ENCODE data around the gene NFATC3. TPM values are rescaled to one million over a fixed set of nuclear protein-coding genes. Genes with fewer than 3 reads are reported as not detected.

The NFATC3 gene
- total RNA-seq, 2 donors from 2014 or later, result 94.5 to 101 TPM

DNA sequence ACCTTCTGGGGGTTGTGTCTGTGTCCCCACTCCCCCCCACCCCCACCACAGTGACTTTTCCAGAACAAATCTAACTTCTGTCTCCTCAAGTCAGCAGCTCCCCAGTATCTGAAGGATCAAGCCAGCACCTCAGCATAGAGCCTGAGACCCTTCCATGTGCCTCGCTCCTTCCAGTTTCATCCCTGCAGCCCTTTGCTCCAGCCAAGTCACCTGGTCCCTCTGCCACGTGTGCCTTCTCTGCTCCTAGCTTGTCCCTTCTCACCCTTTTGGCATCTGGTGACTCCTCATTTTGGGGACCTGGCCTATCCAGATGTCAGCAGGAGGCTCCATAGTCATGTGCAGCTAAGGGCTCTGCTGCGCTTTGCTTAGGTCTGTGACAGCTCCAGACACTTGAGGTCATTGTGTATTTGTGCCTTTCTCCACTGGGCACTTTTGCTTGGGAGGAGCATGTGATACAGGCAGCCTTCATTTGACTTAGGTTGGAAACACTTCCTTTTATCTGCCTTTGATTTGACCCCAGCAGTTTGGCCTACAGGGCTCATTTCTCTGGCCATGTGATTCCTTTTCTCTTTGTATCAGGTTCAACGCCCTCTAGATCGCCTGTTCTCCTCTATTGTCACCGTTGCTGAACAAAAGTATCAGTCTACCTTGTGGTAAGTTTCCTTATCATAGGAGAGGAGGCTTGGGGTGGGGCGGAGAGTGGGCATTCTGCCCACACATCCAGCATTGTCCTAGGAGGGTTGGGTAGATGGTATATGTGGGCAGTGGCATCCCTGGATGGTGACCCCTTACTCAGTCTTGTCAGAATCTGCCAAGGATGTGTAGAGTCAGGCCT is 7.1 kb upstream of the NFATC3 start:
- H3K4me1 Mint-ChIP-seq, result peaks cover 69% of the 10 kb centered on the region
- ATAC-seq (no peak), DNase-seq (no peak)
- H3K4me3 Mint-ChIP-seq, result peak overlapping the region; percentile 15
- H3K27ac Mint-ChIP-seq, result peak overlapping the region; percentile 90
- no peaks in the 10 kb centered on the region for H3K27me3 Mint-ChIP-seq
- H3K9me3 ChIP-seq (ENCODE audit: control insufficient read depth, low read length, poor library complexity, severe bottlenecking), result no peaks in the 10 kb centered on the region
- H3K36me3 Mint-ChIP-seq (ENCODE audit: low read depth), result peaks cover 2% of the 10 kb centered on the region

DNA sequence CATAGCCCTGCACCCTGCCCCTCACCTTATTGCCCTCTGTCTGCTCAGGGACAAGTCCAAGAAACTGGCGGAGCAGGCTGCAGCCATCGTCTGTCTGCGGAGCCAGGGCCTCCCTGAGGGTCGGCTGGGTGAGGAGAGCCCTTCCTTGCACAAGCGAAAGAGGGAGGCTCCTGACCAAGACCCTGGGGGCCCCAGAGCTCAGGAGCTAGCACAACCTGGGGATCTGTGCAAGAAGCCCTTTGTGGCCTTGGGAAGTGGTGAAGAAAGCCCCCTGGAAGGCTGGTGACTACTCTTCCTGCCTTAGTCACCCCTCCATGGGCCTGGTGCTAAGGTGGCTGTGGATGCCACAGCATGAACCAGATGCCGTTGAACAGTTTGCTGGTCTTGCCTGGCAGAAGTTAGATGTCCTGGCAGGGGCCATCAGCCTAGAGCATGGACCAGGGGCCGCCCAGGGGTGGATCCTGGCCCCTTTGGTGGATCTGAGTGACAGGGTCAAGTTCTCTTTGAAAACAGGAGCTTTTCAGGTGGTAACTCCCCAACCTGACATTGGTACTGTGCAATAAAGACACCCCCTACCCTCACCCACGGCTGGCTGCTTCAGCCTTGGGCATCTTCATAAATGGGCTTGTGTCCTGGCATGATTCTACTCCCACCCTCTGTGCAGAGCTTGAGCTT is 6.3 kb upstream of the NFATC3 start:
- peaks cover 2% of the 10 kb centered on the region for H3K36me3 Mint-ChIP-seq (ENCODE audit: low read depth)
- no peak for DNase-seq
- peak overlapping the region; percentile 90 for H3K27ac Mint-ChIP-seq
- peaks cover 75% of the 10 kb centered on the region for H3K4me1 Mint-ChIP-seq
- H3K27me3 Mint-ChIP-seq, result no peaks in the 10 kb centered on the region
- ATAC-seq, result no peak
- H3K4me3 Mint-ChIP-seq, result peak overlapping the region; percentile 86
- H3K9me3 ChIP-seq (ENCODE audit: control insufficient read depth, low read length, poor library complexity, severe bottlenecking), result no peaks in the 10 kb centered on the region

DNA sequence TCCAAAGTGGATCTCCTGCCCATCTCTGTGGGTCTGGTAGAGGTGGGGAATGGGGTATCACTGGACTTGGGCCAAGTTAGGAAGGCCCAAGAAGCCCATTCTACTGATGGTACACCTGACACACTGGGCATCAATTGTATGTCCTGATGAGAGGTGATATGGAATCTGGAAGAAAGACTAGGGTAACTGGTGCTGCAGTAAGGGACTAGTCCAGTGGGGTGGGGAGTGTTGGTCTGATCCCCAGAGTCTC is 5.9 kb upstream of the NFATC3 start:
- DNase-seq, result no peak
- peak overlapping the region; percentile 86 for H3K4me3 Mint-ChIP-seq
- no peak for ATAC-seq
- peaks cover 2% of the 10 kb centered on the region for H3K36me3 Mint-ChIP-seq (ENCODE audit: low read depth)
- no peaks in the 10 kb centered on the region for H3K9me3 ChIP-seq (ENCODE audit: control insufficient read depth, low read length, poor library complexity, severe bottlenecking)
- peak overlapping the region; percentile 90 for H3K27ac Mint-ChIP-seq
- no peaks in the 10 kb centered on the region for H3K27me3 Mint-ChIP-seq
- H3K4me1 Mint-ChIP-seq, result peaks cover 75% of the 10 kb centered on the region

GRCh38 chr16:68079626-68080344 is 5.4 kb upstream of the NFATC3 start:
- ATAC-seq (peak; percentile 64), DNase-seq (peak; percentile 29 to 48 (median 35))
- Mint-ChIP-seq H3K4me3 (peak overlapping the region; percentile 86), H3K27ac (peak overlapping the region; percentile 90), H3K36me3 (ENCODE audit: low read depth) (peaks cover 2% of the 10 kb centered on the region), H3K4me1 (peaks cover 72% of the 10 kb centered on the region), H3K27me3 (no peaks in the 10 kb centered on the region)
- H3K9me3 ChIP-seq (ENCODE audit: control insufficient read depth, low read length, poor library complexity, severe bottlenecking), result no peaks in the 10 kb centered on the region

DNA sequence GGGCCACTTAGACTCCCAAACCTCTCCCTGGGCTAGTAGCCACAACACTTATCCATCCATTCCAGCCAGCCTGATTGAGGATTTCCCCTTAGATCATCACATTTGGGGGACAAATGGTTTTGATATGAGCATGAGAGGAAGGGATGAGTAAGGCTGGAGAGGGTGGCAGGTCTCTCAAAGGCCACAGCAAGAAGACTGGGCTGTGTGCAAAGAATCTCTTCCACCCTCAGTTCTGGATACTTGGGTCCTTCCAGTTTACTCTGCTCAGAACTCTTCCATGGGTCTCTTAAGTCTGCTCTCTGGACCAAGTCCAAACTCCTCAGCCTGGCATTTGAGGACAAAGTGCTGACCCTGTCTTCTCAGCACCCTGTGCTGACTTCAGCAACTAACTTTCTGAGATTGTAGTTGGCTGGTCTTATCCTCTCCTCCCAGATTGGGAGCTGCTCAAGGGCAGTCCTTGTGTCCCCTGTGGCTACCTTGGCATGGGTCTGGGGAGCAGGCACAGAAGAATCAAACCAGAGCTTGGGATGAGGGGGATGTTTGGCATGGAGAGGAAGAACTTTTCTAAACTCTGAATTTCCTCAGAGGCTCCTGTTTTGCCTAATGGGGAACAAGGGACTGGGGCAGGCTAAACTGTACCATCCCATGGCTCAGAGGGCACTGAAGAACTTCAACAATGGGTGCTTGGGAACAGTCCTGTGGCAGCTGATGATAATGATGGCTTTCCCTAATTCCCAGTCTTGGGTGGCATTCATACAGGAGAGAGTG is 3.1 kb upstream of the NFATC3 start:
- H3K4me1 Mint-ChIP-seq, result peaks cover 66% of the 10 kb centered on the region
- H3K27ac Mint-ChIP-seq, result peak overlapping the region; percentile 90
- H3K27me3 Mint-ChIP-seq, result no peaks in the 10 kb centered on the region
- no peak for DNase-seq
- peak overlapping the region; percentile 57 for H3K4me3 Mint-ChIP-seq
- ATAC-seq, result no peak
- H3K36me3 Mint-ChIP-seq (ENCODE audit: low read depth), result peaks cover 4% of the 10 kb centered on the region
- H3K9me3 ChIP-seq (ENCODE audit: control insufficient read depth, low read length, poor library complexity, severe bottlenecking), result no peaks in the 10 kb centered on the region

DNA sequence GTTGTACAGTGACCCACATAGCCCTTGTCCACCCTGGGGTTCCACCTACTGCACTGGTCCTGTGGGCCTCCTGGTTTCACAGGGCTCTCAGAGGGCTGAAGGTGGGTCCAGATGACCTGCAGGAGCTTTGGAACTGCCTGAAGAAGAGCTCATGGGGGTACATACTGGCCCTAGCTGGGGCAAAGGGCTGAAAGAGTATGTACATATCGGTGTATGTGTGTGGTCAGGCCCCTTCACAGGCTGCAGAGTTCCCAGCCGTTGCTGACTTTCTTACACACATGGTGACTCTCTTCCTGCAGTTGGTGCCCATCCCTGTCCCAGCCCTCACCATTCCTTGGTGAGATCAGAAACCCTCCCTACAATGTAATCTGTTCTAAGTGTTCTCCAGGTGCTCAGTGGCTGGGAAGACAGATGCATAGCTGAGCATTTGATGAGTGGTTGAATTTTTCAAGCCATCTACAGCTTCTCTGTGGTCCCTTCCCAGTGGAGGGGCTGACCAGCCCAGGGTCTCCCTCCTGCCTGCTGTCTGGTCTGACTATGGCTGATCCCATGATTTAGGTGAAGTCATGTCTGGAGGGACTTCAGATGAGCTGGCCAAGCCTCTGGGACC is 2.4 kb upstream of the NFATC3 start:
- DNase-seq, result no peak
- no peak for ATAC-seq
- Mint-ChIP-seq H3K27me3 (no peaks in the 10 kb centered on the region), H3K4me3 (peak overlapping the region; percentile 57), H3K27ac (peak overlapping the region; percentile 90), H3K4me1 (peaks cover 70% of the 10 kb centered on the region), H3K36me3 (ENCODE audit: low read depth) (peaks cover 4% of the 10 kb centered on the region)
- no peaks in the 10 kb centered on the region for H3K9me3 ChIP-seq (ENCODE audit: control insufficient read depth, low read length, poor library complexity, severe bottlenecking)

- peak overlapping the region; percentile 98 for H3K4me3 Mint-ChIP-seq
- H3K36me3 Mint-ChIP-seq (ENCODE audit: low read depth), result peaks cover 2% of the 10 kb centered on the region
- H3K27me3 Mint-ChIP-seq, result no peaks in the 10 kb centered on the region
- H3K9me3 ChIP-seq (ENCODE audit: control insufficient read depth, low read length, poor library complexity, severe bottlenecking), result no peaks in the 10 kb centered on the region
- H3K4me1 Mint-ChIP-seq, result peaks cover 68% of the 10 kb centered on the region
- peak overlapping the region; percentile 90 for H3K27ac Mint-ChIP-seq
- no peak for DNase-seq
- no peak for ATAC-seq
These were observed 1.9 kb upstream of the NFATC3 start for GRCh38 chr16:68083239-68083781.

DNA sequence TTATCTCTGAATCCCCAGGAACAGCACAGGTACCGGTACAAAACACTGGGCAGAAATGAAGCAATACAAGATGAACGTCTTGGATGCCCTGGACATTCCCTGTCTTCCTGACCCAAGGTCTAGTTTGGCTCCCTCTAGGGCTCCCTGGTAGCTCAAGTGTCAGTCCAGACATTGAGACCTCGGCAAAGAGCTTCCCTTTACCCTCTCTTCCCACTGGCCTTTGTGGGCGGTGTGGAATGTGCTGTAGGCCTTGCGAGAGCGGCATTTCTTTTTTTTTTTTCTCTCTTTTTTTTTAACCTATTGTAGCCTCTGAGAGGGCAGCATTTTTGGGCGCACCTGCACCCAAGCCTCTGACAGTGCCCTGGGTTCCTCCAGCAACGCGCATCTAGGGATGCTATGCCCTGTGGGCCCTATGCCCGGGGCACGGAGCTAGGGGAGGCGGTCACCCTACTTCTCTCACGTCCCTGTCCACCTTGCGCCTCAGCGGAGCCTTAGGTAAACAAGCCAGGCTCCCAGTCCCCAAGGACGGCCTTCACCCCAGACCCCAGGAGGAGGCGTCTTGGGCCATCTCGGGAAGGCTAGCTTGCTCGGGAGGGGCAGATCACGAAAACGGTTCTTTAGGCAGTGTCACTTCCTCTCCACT is 1.2 kb upstream of the NFATC3 start:
- H3K9me3 ChIP-seq (ENCODE audit: control insufficient read depth, low read length, poor library complexity, severe bottlenecking), result no peaks in the 10 kb centered on the region
- no peak for ATAC-seq
- Mint-ChIP-seq H3K27me3 (no peaks in the 10 kb centered on the region), H3K4me3 (peak overlapping the region; percentile 98), H3K27ac (peak overlapping the region; percentile 90), H3K36me3 (ENCODE audit: low read depth) (peaks cover 2% of the 10 kb centered on the region), H3K4me1 (peaks cover 66% of the 10 kb centered on the region)
- no peak for DNase-seq

DNA sequence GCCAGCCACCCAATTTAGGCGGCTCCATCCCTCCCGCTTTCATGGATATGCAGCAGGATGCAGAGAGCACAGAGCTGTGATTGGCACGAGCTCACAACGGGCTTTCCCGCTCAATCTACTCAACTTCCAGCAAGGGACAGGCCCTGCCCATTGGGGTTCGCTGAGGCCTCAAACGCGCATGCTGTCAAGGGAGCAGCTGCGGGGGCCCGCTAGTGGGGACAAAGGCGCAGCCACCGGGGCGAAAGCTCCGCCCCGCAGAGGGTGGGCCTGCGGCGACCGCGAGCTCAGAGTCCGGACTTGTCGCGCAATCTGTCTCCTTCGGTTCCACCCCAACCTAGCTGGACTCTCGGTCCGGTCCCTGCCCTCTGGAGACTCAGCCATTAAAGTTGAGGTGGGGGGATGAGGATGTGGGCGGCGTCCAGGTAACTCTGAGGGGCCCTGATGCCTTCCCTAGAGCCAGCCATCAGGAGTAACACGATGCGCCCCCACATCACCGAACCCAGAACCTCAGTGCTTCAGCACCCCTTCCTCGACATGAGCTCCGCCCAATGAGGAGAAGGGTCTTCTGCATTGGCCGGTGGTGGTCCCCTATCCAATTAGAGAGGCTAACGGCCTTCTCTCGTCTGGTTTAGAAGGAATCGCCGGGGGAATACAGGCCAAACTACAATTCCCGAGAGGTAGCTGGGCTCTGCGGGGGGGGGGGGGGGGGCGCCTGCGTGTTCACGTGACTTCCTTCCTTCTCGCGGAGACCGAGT is 489 bp upstream of the NFATC3 start:
- peak overlapping the region; percentile 98 for H3K4me3 Mint-ChIP-seq
- peaks cover 2% of the 10 kb centered on the region for H3K36me3 Mint-ChIP-seq (ENCODE audit: low read depth)
- H3K27me3 Mint-ChIP-seq, result no peaks in the 10 kb centered on the region
- DNase-seq (peak; percentile 66 to 77 (median 77)), ATAC-seq (peak; percentile 59)
- no peaks in the 10 kb centered on the region for H3K9me3 ChIP-seq (ENCODE audit: control insufficient read depth, low read length, poor library complexity, severe bottlenecking)
- peaks cover 63% of the 10 kb centered on the region for H3K4me1 Mint-ChIP-seq
- peak overlapping the region; percentile 90 for H3K27ac Mint-ChIP-seq

GRCh38 chr16:68086336-68086841 is 1.2 kb downstream of the NFATC3 start:
- DNase-seq, result no peak
- Mint-ChIP-seq H3K27me3 (no peaks in the 10 kb centered on the region), H3K4me3 (peak overlapping the region; percentile 98), H3K36me3 (ENCODE audit: low read depth) (peaks cover 2% of the 10 kb centered on the region), H3K27ac (peak overlapping the region; percentile 96), H3K4me1 (peaks cover 62% of the 10 kb centered on the region)
- no peaks in the 10 kb centered on the region for H3K9me3 ChIP-seq (ENCODE audit: control insufficient read depth, low read length, poor library complexity, severe bottlenecking)
- no peak for ATAC-seq

GRCh38 chr16:68086860-68087268 is 1.7 kb downstream of the NFATC3 start:
- Mint-ChIP-seq H3K27ac (peak overlapping the region; percentile 96), H3K36me3 (ENCODE audit: low read depth) (peaks cover 2% of the 10 kb centered on the region), H3K27me3 (no peaks in the 10 kb centered on the region), H3K4me3 (peak overlapping the region; percentile 98), H3K4me1 (peaks cover 62% of the 10 kb centered on the region)
- H3K9me3 ChIP-seq (ENCODE audit: control insufficient read depth, low read length, poor library complexity, severe bottlenecking), result no peaks in the 10 kb centered on the region
- DNase-seq, result no peak
- ATAC-seq, result no peak

Data from T-helper 17 cell (primary cell).